Hepatocyte (in vitro differentiated cells): ENCODE measurements around the gene TRHDE.

ENCODE experiments used
- CTCF ChIP-seq: fragments of 200-600 bp; sonication (generic); IDR thresholded peaks from 2 replicates; pipeline ENCODE4 v1.5.1; 2016; ENCODE audit warnings: antibody characterized with exemption, mild to moderate bottlenecking; ENCODE audit not compliant: poor library complexity
- EZH2 ChIP-seq: fragments of 200-600 bp; sonication (generic); IDR thresholded peaks from 2 replicates; pipeline ENCODE4 v1.6.1; 2016; ENCODE audit warnings: antibody characterized with exemption, mild to moderate bottlenecking, borderline replicate concordance

- TF ChIP-seq CTCF: no peak
- no peak for TF ChIP-seq EZH2
Measured at GRCh38 chr12:72465155-72465554, 193.0 kb downstream of the TRHDE start.
